ENCODE measurements around the gene COL4A6.

The COL4A6 gene

GRCh38 chrX:108159028-108159670 is 279.1 kb downstream of the COL4A6 start:
- DNase-seq (ENCODE audit: low read depth), result no peak

GRCh38 chrX:108157628-108158027 is 280.6 kb downstream of the COL4A6 start:
- DNase-seq (ENCODE audit: low read depth), result no peak

- no peak for DNase-seq (ENCODE audit: low read depth)
Measured at GRCh38 chrX:108156934-108157466, 281.2 kb downstream of the COL4A6 start.

- no peak for DNase-seq (ENCODE audit: low read depth)
Measured at GRCh38 chrX:108156082-108156481, 282.1 kb downstream of the COL4A6 start.

- DNase-seq (ENCODE audit: low read depth), result no peak
Measured at GRCh38 chrX:108148524-108148923, 289.7 kb downstream of the COL4A6 start.

GRCh38 chrX:108138814-108139702 is 299.2 kb downstream of the COL4A6 start:
- DNase-seq (ENCODE audit: low read depth), result no peak

- DNase-seq (ENCODE audit: low read depth), result no peak
Measured at GRCh38 chrX:108134724-108135123, 303.5 kb downstream of the COL4A6 start.

- no peak for DNase-seq (ENCODE audit: low read depth)
Measured at GRCh38 chrX:108132876-108133275, 305.3 kb downstream of the COL4A6 start.

- no peak for DNase-seq (ENCODE audit: low read depth)
Measured at GRCh38 chrX:108132034-108132433, 306.2 kb downstream of the COL4A6 start.

- DNase-seq (ENCODE audit: low read depth), result no peak
Measured at GRCh38 chrX:108131471-108131870, 306.8 kb downstream of the COL4A6 start.

- no peak for DNase-seq (ENCODE audit: low read depth)
Measured at GRCh38 chrX:108130889-108131288, 307.3 kb downstream of the COL4A6 start.

GRCh38 chrX:108127152-108127551 is 311.1 kb downstream of the COL4A6 start:
- DNase-seq (ENCODE audit: low read depth), result no peak

GRCh38 chrX:108126661-108127060 is 311.6 kb downstream of the COL4A6 start:
- DNase-seq (ENCODE audit: low read depth), result no peak

GRCh38 chrX:108123591-108124366 is 314.4 kb downstream of the COL4A6 start:
- no peak for DNase-seq (ENCODE audit: low read depth)

GRCh38 chrX:108122748-108123147 is 315.5 kb downstream of the COL4A6 start:
- DNase-seq (ENCODE audit: low read depth), result peak; percentile 33

- no peak for DNase-seq (ENCODE audit: low read depth)
Measured at GRCh38 chrX:108121291-108121690, 316.9 kb downstream of the COL4A6 start.

- no peak for DNase-seq (ENCODE audit: low read depth)
Measured at GRCh38 chrX:108117988-108118387, 320.2 kb downstream of the COL4A6 start.

GRCh38 chrX:108114541-108114940 is 323.7 kb downstream of the COL4A6 start:
- DNase-seq (ENCODE audit: low read depth), result no peak

Measured in GM04503 (cell line).